HTERT RPE-1 (cell line): ENCODE results near the gene NDC80.
"Not testable (repeated sequence)": the region's sequence is repeated elsewhere in the genome, so short reads cannot be mapped to it uniquely, and the experiment has no call there.

Source experiments
- in situ Hi-C: fragments of 300-500 bp; cut with MboI; formaldehyde crosslinking; loops from 4 replicates; pipeline ENCODE4 v1.14.3; 2020; ENCODE audit warnings: low sequenced_read_pairs

NDC80 gene

GRCh38 chr18:2618009-2618408 is 46.7 kb downstream of the NDC80 start:
- in situ Hi-C loops, result no loop called here

- in situ Hi-C loops, result no loop called here
Observed at GRCh38 chr18:2625217-2625616, 53.9 kb downstream of the NDC80 start.

DNA sequence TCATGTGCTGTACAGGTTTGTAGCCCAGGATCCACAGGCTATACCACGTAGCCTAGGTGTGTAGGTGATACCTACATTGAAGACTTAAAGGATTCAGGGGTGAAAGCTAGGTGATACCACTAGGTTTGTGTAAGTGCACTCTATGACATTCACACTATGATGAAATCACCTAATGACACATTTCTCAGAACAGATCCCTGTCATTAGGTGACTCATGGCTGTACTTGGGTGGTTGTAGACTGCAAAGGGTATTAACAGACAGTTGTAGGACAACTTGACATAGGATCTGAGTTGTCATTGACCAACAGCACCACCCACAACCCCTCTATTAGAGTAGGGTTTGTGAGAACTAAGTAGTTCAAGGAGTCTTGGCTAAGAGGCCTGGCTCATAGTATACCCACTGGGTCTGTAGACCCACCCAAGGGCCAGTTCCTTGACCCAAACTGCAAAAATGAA is 56.5 kb downstream of the NDC80 start:
- in situ Hi-C loops, result no loop called here

GRCh38 chr18:2629003-2629402 is 57.6 kb downstream of the NDC80 start:
- in situ Hi-C loops, result no loop called here

DNA sequence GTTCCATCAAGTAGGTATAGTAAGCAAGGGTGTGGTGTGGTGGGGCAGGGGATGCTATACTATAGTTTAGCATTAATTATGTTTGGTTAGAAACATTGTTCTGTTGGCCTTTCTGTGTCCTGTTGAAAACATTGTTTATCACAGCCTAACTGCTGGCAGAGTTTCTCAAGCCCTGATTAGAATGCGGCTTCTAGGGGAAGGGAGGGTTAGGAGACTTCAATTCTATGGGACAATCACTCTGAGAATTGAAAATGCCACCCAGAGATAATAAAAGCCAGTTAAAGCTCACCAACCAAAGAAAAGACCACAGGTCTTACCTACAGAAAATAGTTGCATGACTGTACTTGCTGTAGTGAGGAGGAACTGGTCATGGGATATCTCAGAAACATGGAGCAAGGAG is 64.2 kb downstream of the NDC80 start:
- in situ Hi-C loops, result no loop called here

DNA sequence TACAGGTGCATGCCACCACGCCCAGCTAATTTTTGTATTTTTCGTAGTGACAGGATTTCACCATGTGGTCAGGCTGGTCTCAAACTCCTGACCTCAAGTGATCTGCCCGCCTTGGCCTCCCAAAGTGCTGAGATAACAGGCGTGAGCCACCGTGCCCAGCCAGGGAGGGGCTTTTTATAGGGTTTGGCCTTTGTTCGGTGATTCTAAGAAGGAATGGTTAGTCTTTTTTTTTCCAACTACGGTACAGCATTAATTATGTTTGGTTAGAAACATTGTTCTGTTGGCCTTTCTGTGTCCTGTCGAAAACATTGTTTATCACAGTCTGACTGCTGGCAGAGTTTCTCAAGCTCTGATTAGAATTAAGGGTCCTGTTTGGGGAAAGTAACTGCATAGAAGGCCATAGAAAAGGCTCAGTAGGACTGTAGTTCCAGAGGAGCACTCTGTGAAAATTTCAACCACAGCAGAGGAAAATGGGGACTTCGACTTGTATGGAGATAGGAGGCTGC is 64.8 kb downstream of the NDC80 start:
- in situ Hi-C loops, result no loop called here

DNA sequence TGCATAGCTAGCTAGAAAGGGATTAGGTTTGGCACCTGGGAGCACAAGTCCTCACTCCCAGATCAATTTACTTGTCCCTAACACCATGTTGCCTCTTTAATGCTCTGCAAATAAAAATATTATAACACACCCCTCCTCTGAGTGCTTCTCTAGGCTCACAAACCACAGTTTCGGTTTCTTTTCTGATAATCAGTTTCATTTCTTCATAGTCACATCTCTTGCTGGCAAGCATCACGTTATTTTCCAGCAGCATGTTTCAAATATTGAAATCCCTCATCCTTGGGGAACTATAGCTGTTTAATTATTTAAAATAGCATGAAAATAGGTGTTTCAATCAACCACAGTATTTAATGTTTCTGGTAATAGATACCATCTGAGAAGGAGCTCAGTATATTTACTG is 70.3 kb downstream of the NDC80 start:
- in situ Hi-C loops, result no loop called here

- in situ Hi-C loops, result no loop called here
Observed at GRCh38 chr18:2642771-2643170, 71.4 kb downstream of the NDC80 start.

- in situ Hi-C loops, result no loop called here
Observed at GRCh38 chr18:2644535-2644934, 73.2 kb downstream of the NDC80 start.

DNA sequence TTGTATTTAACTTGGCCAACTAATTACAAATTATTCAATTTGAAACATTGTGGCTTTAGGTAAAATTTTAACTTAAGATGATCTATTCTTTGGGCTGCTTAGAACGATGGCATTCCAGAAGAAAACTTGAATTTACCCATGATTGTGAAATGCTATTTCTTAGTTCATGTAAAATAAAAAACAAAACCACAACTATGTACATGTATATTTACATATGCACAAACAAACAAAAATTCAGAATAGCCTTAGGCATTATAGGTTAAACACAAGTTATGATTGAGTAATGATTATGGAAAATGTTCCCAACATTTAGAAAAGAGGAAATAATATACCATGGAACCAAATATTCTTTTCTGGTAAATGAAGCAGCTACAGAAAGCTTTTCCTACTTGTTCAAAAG is 80.6 kb downstream of the NDC80 start:
- in situ Hi-C loops, result no loop called here

DNA sequence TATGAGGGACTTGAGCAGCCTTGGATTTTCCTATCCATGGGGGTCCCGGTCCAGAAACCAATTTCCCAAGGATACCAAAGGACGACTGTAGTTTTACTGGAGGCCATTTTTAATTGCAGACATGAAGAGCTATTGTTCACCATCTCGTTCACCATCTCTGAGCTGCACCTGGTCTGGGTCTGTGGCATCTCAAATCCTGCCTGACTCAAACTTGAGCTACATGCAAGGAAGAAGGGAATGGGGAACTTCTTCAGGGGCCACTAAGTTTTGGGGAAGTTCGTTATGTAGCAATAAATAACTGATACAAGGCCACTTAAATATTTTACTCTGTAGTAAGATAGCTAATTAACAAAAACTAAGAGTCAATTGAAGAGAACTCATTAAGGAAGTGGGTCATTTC is 82.1 kb downstream of the NDC80 start:
- in situ Hi-C loops, result no loop called here

DNA sequence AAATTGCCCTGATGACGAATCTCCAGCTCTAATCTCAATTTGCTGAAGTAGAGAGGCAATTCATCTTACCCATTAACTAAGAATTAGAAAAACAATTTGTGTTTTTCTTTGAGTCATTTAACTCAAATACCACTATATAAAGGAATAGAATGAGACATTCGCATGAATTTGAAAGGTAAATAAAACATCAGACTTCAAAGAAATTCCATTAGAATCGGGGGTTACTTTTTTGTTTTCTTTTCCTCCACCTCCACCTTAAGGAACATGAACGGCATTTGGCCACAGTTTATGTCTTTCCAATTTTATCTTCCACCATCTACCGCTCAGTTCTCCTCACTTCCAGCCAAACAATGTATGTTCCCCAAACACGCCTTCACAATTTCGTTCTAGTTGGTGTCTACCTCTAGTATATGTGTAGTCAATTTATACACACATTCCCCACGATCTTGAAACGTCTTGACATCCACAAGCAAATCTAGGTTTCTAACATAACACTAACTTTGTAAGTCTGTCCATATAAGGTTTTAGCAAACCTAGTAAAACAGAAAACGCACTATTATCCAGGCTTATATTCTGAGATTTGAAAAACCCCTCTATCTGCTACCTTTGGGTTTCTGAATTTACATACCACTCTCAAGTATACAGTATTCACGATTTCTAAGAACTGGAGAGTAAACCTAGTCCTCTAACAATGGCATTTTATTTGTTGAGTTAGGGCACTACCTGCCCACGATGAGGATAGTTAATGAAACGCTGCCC is 83.0 kb downstream of the NDC80 start:
- in situ Hi-C loops, result no loop called here

GRCh38 chr18:2654928-2655177 is 83.5 kb downstream of the NDC80 start:
- in situ Hi-C loops, result no loop called here

GRCh38 chr18:2655178-2655953 is 84.0 kb downstream of the NDC80 start, which contains the start of gene SMCHD1:
Gene SMCHD1 (plus strand): TSS chr18:2655726. CDS start chr18:2656076, 350 bp downstream.
- in situ Hi-C loops, result no loop called here

- in situ Hi-C loops, result no loop called here
Observed at GRCh38 chr18:2655954-2656236, 84.5 kb downstream of the NDC80 start.

DNA sequence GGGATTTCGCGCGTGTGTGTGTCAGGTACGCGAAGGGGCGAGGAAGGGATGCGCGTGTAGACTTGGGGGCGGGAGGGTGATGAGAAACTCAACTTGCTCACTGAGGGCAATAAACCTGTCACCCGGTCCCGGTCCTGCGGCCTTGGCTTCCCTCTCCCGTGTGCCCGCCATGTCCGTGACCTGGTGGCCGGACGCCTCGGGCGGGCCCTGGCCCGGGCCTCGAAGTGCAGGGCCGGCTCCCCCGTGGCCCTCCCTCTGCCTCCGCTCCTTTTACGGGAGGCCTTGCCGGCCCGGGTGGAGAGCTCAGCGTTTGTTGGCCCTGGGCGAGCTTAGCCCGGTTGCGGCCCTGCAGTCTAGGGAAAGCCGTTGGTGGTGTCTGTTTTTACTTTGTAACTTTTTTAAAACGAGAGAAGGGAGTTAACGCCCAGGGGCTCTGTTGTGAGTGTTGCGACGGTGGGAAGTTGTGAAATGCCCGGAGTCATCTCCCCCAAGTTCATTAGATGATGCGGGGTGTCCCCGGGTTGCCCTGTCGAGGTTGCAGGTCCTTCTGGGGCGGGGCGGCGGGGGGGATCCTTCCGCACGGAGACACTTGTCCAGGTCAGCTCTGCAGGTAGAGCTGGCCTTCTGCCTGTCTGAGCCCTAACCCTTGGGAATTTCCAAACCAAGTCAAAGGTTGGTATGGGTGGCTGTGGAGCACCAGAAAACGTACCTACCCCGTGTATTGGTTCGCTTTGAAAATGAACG is 85.1 kb downstream of the NDC80 start:
- in situ Hi-C loops, result no loop called here

DNA sequence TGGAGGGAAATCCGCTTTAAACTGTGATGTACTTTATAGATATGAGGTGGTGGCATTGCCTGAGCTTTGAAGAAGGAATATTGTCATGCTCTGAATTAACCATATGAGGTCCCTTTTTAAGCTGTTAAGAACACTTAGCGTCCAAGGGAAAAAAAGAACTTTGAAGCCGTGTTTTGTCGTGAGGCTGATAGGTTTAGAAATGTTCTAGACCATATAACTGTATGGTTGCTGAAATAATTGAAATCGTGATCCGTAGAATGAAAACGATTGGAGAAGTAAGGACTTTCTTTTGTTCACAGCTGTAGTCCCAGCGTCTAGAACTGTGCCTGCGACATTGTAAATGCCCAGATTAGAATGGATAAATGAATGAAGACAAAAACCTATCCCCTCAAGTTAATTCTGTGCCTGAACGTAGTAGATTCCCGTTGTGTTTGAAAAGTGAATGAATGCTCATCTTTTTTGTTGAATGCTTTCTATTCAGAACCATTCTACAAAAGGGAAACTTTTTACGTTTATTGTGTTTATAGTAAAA is 85.7 kb downstream of the NDC80 start:
- in situ Hi-C loops, result no loop called here

DNA sequence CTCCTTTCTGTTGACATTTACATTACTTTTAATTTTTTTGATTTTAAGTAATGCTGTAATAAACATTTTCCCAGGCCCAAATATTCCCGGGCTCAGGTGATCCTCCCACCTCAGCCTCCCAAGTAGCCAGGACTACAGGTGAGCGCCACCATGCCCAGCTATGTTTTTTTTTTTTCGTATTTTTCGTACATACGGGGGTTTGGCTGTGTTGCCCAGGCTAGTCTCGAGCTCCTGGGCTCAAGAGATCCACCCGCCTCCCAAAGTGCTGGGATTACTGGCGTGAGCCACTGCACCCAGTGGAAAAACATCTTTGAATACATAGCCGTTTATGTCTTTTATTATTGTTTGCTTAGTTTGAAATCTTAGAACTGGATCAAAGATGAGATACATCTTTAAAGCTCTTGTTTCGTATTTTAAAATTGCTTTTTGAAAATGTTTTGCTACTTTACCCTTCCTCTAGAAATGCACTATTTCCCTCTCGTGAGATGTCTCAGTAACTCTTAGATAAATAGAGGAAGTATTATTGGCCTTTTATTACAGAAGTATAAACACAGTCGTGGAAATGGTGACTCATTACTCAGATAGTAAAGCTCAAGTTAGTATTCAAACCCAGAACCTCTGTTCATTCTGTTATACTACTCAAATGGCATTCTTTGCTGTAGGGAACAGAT is 86.6 kb downstream of the NDC80 start:
- in situ Hi-C loops, result no loop called here

DNA sequence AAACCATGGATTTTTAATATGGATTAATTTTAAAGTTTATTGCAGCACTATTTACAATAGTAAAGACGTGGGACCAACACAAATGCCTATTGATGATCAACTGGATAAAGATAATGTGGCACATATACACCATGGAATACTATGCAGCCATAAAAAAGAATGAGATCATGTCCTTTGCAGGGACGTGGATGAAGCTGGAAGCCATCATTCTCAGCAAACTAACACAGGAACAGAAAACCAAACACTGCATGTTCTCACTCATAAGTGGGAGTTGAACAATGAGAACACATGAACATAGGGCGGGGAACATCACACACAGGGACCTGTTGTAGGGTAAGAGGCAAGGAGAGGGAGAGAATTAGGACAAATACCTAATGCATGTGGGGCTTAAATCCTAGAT is 89.5 kb downstream of the NDC80 start:
- in situ Hi-C loops, result not testable (repeated sequence)

DNA sequence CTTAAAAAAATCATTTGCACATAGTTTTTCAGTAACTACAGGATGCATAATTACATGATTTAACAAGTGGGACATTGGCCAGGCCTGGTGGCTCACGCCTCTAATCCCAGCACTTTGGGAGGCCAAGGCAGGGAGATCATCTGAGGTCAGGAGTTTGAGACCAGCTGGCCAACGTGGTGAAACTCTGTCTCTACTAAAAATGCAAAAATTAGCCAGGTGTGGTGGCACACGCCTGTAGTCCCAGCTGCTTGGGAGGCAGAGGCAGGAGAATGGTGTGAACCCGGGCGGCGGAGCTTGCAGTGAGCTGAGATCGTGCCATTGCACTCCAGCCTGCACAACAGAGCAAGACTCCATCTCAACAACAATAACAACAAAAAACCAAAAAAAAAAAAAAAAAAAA is 90.9 kb downstream of the NDC80 start:
- in situ Hi-C loops, result not testable (repeated sequence)

- in situ Hi-C loops, result no loop called here
Observed at GRCh38 chr18:2662990-2663389, 91.6 kb downstream of the NDC80 start.
